Measurements from ENCODE around the gene C7orf33. TPM values are rescaled to one million over a fixed set of nuclear protein-coding genes. Genes with fewer than 3 reads are reported as not detected.

Gene C7orf33
- total RNA-seq, 1 experiment from 2014 or later = not detected

DNA sequence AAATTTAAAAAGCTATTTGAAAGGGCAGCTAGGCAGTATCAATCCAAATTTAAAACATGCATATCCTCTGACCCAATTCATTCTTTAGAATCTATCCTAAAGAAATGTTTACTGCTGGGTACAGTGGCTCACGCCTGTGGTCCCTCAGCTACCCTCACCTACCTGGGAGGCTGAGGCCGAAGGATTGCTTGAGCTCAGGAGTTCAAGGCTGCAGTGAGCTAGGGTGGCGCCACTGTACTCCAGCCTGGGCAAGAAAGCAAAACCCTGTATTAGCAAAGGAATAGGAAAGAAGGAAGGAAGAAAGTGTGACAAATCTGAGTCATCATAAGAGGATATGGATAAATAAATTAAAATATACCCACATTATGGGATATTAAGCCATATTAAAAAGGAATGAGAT lies 36.3 kb downstream of the C7orf33 start:
- Histone ChIP-seq H2BK12ac (ENCODE audit: insufficient read length, low read depth, low read length) (no peak overlapping the region), H2BK20ac (ENCODE audit: low read depth, low read length, poor library complexity, severe bottlenecking) (no peak overlapping the region), H3K4me1 (ENCODE audit: insufficient read depth, low read length) (no peaks in the 10 kb centered on the region), H3K18ac (ENCODE audit: insufficient read length, low read depth, low read length) (no peak overlapping the region), H2AFZ (ENCODE audit: low read length) (no peak overlapping the region), H3K27me3 (ENCODE audit: insufficient read depth, low read length) (no peaks in the 10 kb centered on the region), H2BK5ac (ENCODE audit: insufficient read length, low read length) (no peak overlapping the region), H3K56ac (ENCODE audit: insufficient read length, low read depth, low read length) (no peak overlapping the region), H3K23ac (ENCODE audit: insufficient read length, low read depth, low read length) (no peak overlapping the region), H3T11ph (ENCODE audit: low read length) (no peak overlapping the region), H4K91ac (ENCODE audit: insufficient read length, low read depth, low read length) (no peak overlapping the region), H3K14ac (ENCODE audit: insufficient read depth, low read length) (no peak overlapping the region), H2BK120ac (ENCODE audit: low read depth, low read length, poor library complexity, severe bottlenecking) (no peak overlapping the region), H4K20me1 (ENCODE audit: control insufficient read depth, insufficient read depth, insufficient read length) (no peaks in the 10 kb centered on the region), H3K9ac (ENCODE audit: extremely low read depth, insufficient read length, low read length) (no peak overlapping the region), H3K23me2 (ENCODE audit: insufficient read length, low read depth, low read length, poor library complexity, severe bottlenecking) (no peaks in the 10 kb centered on the region), H3K79me2 (ENCODE audit: insufficient read depth, low read length) (no peaks in the 10 kb centered on the region), H2AK5ac (ENCODE audit: insufficient read length, low read length) (no peak overlapping the region), H2BK15ac (ENCODE audit: low read depth, low read length) (no peak overlapping the region), H3K4me2 (ENCODE audit: insufficient read depth, insufficient read length, low read length) (no peak overlapping the region), H3K4ac (ENCODE audit: low read depth, low read length) (no peak overlapping the region), H4K8ac (replicated peaks; ENCODE audit: insufficient read length, low read depth, low read length) (no peak overlapping the region), H3K9me3 (ENCODE audit: control insufficient read depth, low read depth, low read length) (no peaks in the 10 kb centered on the region), H3K27ac (ENCODE audit: insufficient read length, low read depth, low read length) (no peak overlapping the region), H4K5ac (ENCODE audit: insufficient read length, low read depth, low read length) (no peak overlapping the region), H3K79me1 (ENCODE audit: insufficient read depth, low read depth, low read length, poor library complexity, severe bottlenecking) (no peaks in the 10 kb centered on the region)
- Mint-ChIP-seq H3K27ac (no peak overlapping the region), H3K4me3 (no peak overlapping the region), H3K9me3 (no peaks in the 10 kb centered on the region), H3K4me1 (peaks cover 6 to 9% of the 10 kb centered on the region in 2 experiments; a peak in 3 of 4 replicates), H3K36me3 (ENCODE audit: insufficient read depth in 1 of 3, low read depth in 3 of 3) (no peaks in the 10 kb centered on the region), H3K27me3 (ENCODE audit: low read depth) (no peaks in the 10 kb centered on the region)
- TF ChIP-seq, protein P1, sequence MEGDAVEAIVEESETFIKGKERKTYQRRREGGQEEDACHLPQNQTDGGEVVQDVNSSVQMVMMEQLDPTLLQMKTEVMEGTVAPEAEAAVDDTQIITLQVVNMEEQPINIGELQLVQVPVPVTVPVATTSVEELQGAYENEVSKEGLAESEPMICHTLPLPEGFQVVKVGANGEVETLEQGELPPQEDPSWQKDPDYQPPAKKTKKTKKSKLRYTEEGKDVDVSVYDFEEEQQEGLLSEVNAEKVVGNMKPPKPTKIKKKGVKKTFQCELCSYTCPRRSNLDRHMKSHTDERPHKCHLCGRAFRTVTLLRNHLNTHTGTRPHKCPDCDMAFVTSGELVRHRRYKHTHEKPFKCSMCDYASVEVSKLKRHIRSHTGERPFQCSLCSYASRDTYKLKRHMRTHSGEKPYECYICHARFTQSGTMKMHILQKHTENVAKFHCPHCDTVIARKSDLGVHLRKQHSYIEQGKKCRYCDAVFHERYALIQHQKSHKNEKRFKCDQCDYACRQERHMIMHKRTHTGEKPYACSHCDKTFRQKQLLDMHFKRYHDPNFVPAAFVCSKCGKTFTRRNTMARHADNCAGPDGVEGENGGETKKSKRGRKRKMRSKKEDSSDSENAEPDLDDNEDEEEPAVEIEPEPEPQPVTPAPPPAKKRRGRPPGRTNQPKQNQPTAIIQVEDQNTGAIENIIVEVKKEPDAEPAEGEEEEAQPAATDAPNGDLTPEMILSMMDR (conservative IDR thresholded peaks at IDR 0.05) = no peak
- no CpG with 5 or more reads among the region's 3 CpGs for WGBS (ENCODE audit: extremely low coverage, insufficient read length, low lambda C conversion rate)
- no peak for DNase-seq

Measured in H9 (cell line).